Nephron progenitor cell (in vitro differentiated cells): ENCODE results near the gene EXOSC1.
"Not testable (repeated sequence)": the region's sequence is repeated elsewhere in the genome, so short reads cannot be mapped to it uniquely, and the experiment has no call there.

Source experiments
- DNase-seq: peaks from one replicate; pipeline ENCODE4 v3.0.0; 2021
- H3K27ac Mint-ChIP-seq: 2 replicates; pipeline ENCODE4 v1.8.0; 2021; ENCODE audit warnings: mild to moderate bottlenecking, moderate library complexity, mixed read lengths
- H3K27me3 Mint-ChIP-seq: 2 replicates; pipeline ENCODE4 v1.8.0; 2021; ENCODE audit warnings: mild to moderate bottlenecking, low read depth, mixed read lengths; ENCODE audit not compliant: poor library complexity
- H3K36me3 Mint-ChIP-seq: 2 replicates; pipeline ENCODE4 v1.8.0; 2021; ENCODE audit warnings: low read depth, mixed read lengths
- H3K4me1 Mint-ChIP-seq: 2 replicates; pipeline ENCODE4 v1.8.0; 2021; ENCODE audit warnings: mixed read lengths
- H3K4me3 Mint-ChIP-seq: 2 replicates; pipeline ENCODE4 v1.8.0; 2021; ENCODE audit warnings: mild to moderate bottlenecking, moderate library complexity, mixed read lengths
- H3K9me3 Mint-ChIP-seq: 2 replicates; pipeline ENCODE4 v1.8.0; 2021; ENCODE audit warnings: mild to moderate bottlenecking, moderate library complexity, mixed read lengths
- TF ChIP-seq, protein P1 (sequence below): fragments of 200-600 bp; sonication (generic); IDR thresholded peaks from 2 replicates; pipeline ENCODE4 v1.5.0; 2021; ENCODE audit warnings: antibody characterized with exemption

EXOSC1 gene

DNA sequence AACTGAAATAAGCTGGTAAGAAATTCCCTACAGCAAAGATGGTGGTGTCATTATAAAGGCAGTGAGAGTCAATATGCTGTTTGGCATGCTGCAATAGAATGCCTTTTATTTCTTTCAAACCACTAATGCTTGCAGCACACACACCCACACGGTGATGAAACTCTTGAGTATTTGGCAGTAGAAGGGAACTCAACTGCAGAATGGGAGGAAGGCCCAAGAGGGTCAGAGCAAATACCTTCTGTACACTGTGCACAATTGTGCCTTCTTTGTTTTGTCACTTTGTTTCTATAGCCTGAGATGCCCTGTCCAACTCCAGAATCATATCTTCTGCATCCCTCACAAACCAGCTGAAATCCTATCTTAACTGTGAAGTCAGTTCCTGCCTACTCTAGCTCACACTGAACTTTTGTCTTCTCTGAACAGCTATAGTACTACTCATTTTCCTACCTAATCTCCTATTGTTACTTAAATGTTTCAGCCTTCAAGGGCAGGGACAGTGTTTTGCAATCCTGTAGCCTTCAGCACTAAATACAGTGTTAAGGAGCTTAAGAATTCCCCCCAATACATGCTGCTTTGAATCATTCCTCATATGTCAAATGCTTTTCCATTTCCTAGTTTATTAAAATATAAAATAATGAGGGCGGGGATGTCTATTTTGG lies 30.3 kb upstream of the EXOSC1 start:
- H3K27ac Mint-ChIP-seq, result no peak overlapping the region
- no peak for DNase-seq
- no peaks in the 10 kb centered on the region for H3K9me3 Mint-ChIP-seq
- peaks cover 70% of the 10 kb centered on the region for H3K36me3 Mint-ChIP-seq
- H3K4me3 Mint-ChIP-seq, result no peak overlapping the region
- TF ChIP-seq, protein P1, sequence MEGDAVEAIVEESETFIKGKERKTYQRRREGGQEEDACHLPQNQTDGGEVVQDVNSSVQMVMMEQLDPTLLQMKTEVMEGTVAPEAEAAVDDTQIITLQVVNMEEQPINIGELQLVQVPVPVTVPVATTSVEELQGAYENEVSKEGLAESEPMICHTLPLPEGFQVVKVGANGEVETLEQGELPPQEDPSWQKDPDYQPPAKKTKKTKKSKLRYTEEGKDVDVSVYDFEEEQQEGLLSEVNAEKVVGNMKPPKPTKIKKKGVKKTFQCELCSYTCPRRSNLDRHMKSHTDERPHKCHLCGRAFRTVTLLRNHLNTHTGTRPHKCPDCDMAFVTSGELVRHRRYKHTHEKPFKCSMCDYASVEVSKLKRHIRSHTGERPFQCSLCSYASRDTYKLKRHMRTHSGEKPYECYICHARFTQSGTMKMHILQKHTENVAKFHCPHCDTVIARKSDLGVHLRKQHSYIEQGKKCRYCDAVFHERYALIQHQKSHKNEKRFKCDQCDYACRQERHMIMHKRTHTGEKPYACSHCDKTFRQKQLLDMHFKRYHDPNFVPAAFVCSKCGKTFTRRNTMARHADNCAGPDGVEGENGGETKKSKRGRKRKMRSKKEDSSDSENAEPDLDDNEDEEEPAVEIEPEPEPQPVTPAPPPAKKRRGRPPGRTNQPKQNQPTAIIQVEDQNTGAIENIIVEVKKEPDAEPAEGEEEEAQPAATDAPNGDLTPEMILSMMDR, result no peak
- no peaks in the 10 kb centered on the region for H3K27me3 Mint-ChIP-seq
- peaks cover 7% of the 10 kb centered on the region for H3K4me1 Mint-ChIP-seq

DNA sequence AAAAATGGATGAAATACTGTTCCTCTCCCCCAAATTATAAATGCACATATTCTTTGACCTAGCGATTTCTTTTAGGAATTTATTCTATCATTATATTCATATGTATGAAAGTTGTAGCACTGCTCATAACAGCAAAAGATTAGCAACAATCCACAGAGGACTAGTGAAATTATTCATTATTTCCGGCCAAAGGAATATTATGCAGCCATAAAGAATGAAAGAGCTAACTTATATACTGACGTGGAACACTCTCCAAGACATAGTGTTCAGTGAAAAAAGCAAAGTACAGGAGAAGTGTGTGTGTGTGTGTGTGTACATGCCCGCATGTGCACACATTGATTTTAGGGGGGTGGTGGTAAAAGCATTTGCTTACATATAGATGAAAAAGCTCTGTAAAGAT lies 29.1 kb upstream of the EXOSC1 start:
- Mint-ChIP-seq H3K36me3 (peaks cover 66% of the 10 kb centered on the region), H3K4me3 (no peak overlapping the region), H3K27ac (no peak overlapping the region), H3K4me1 (no peaks in the 10 kb centered on the region), H3K27me3 (no peaks in the 10 kb centered on the region), H3K9me3 (no peaks in the 10 kb centered on the region)
- TF ChIP-seq, protein P1, result no peak
- DNase-seq, result no peak

DNA sequence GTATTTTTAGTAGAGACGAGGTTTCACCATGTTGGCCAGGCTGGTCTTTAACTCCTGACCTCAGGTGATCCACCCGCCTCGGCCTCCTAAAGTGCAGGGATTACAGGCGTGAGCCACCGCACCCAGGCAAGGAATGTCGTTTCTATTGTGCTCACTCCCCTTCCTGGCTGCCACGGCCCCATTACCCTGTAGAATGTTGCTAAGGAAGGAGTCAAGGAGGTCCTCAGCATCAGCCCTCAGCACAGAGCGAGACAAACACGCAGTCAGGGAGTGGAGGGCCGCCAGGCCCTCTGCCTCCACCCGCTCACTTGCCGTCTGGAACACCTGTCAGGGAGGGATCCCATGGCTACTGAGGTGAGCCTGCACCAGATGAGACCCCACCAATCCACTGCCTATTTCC lies 23.0 kb upstream of the EXOSC1 start:
- not testable (repeated sequence) for DNase-seq, H3K4me3 Mint-ChIP-seq, H3K27ac Mint-ChIP-seq, H3K27me3 Mint-ChIP-seq, H3K4me1 Mint-ChIP-seq, H3K9me3 Mint-ChIP-seq
- peaks cover 40% of the 10 kb centered on the region for H3K36me3 Mint-ChIP-seq

DNA sequence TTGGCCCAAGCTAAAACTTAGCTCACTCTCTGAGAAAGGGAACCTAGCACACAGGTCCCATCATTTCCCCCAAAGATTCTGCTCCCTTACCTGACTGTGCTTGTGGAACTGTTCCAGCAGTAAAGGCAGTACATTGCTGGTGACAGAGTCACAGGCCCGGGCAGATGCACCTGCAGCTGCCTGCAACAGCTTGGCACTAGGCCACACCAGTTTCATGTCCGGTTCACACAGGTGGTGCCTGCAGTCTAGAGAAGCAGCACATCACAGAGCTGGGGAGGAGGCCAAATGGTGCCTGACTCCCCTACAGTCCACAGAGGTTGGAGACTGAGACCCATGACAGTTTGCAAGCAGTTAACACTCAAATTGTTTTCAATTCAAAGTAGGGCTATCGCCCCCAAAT lies 22.4 kb upstream of the EXOSC1 start:
- no peak overlapping the region for H3K27ac Mint-ChIP-seq
- no peaks in the 10 kb centered on the region for H3K27me3 Mint-ChIP-seq
- TF ChIP-seq, protein P1, result no peak
- H3K36me3 Mint-ChIP-seq, result peaks cover 37% of the 10 kb centered on the region
- DNase-seq, result no peak
- no peaks in the 10 kb centered on the region for H3K9me3 Mint-ChIP-seq
- no peak overlapping the region for H3K4me3 Mint-ChIP-seq
- no peaks in the 10 kb centered on the region for H3K4me1 Mint-ChIP-seq

DNA sequence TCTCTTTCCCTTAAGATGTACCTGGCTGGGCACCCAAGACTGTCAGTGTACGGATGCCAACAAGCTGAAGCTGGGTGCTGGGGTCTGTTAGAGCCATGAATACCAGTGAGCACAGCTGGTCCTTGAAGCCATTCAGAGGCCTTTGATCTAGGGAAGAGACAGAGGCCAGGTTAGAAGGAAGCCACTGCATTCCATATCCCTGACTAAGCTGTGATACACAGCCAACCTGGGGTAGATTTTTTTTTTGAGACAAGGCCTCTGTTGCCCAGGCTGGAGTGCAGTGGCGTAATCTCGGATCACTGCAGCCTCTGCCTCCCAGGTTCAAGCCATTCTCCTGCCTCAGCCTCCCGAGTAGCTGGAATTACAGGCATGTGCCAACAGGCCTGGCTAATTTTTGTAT lies 20.9 kb upstream of the EXOSC1 start:
- TF ChIP-seq, protein P1, result no peak
- peaks cover 42% of the 10 kb centered on the region for H3K36me3 Mint-ChIP-seq
- H3K27ac Mint-ChIP-seq, result no peak overlapping the region
- H3K4me1 Mint-ChIP-seq, result no peaks in the 10 kb centered on the region
- no peaks in the 10 kb centered on the region for H3K27me3 Mint-ChIP-seq
- H3K9me3 Mint-ChIP-seq, result no peaks in the 10 kb centered on the region
- DNase-seq, result no peak
- no peak overlapping the region for H3K4me3 Mint-ChIP-seq

DNA sequence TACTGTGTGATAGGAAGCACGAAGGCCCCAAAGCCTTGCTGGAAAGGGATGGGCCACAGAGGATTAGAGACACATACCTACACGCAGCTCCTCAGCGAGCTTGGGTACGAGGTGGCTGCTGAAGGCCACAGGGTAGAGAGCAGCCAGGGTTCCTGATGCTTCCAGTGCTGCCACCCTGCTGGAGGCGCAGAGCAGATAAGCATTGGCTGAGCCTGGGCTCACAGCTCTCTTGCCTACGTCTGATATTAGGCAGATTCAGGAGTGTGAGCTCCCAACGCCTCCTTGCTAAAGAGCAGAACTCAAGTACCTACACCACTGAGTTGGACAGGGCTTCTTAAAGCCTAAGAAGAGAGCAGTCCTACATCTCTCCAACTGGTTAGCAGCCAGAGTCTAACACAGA lies 20.2 kb upstream of the EXOSC1 start:
- Mint-ChIP-seq H3K9me3 (no peaks in the 10 kb centered on the region), H3K27ac (peak overlapping the region; percentile 19), H3K4me1 (no peaks in the 10 kb centered on the region), H3K27me3 (no peaks in the 10 kb centered on the region), H3K36me3 (peaks cover 44% of the 10 kb centered on the region), H3K4me3 (no peak overlapping the region)
- no peak for DNase-seq
- TF ChIP-seq, protein P1, result no peak
